HEK293 (cell line): Measurements from ENCODE around the gene DAZAP1.
A peak's percentile ranks its signal among the peaks of the same experiment; 100 is the strongest.

Experiments
- CTCF ChIA-PET: fragments of 350-600 bp; formaldehyde crosslinking; extraction: SDS; loops from one replicate; lab custom pipeline; 2021; ENCODE audit warnings: antibody characterized with exemption; lab: Yijun Ruan, JAX
- POLR2A ChIA-PET: fragments of 300-600 bp; formaldehyde crosslinking; extraction: SDS; loops from one replicate; lab custom pipeline; 2020; ENCODE audit warnings: antibody characterized with exemption, inconsistent platforms; lab: Yijun Ruan, JAX
- H3K27ac ChIP-seq: fragments of 200-500 bp; sonication (Bioruptor generic); 2 replicates; pipeline ENCODE4 v1.5.1; 2014; ENCODE audit warnings: low read depth, low read length, control low read depth, inconsistent platforms; ENCODE audit errors: extremely low read depth
- H3K36me3 ChIP-seq, 2 experiments: fragments of 200-500 bp in 1 of 2; sonication (Bioruptor generic) in 1 of 2; 1 replicate in 1 of 2; 2 replicates in 1 of 2; pipeline ENCODE4 v1.5.1; 2014 to 2017; ENCODE audit warnings: inconsistent platforms in 2 of 2, low read length in 2 of 2; ENCODE audit not compliant: control insufficient read depth in 2 of 2, insufficient read depth in 1 of 2
- H3K4me1 ChIP-seq: fragments of 200-500 bp; sonication (Bioruptor generic); 2 replicates; pipeline ENCODE4 v1.5.1; 2014; ENCODE audit warnings: mild to moderate bottlenecking, low read length, inconsistent platforms; ENCODE audit not compliant: control insufficient read depth, insufficient read depth
- H3K4me3 ChIP-seq: 2 replicates; pipeline ENCODE4 v1.5.1; 2011; ENCODE audit warnings: low read depth, mild to moderate bottlenecking, control low read depth, low read length, moderate library complexity
- H3K9me3 ChIP-seq: fragments of 200-500 bp; sonication (Bioruptor generic); 2 replicates; pipeline ENCODE4 v1.5.1; 2014; ENCODE audit warnings: low read depth, low read length, inconsistent platforms; ENCODE audit not compliant: control insufficient read depth, insufficient read depth
- ATF2 ChIP-seq: fragments of 450-650 bp; formaldehyde crosslinking; IDR thresholded peaks from 2 replicates; pipeline ENCODE4 v1.5.1; 2016; ENCODE audit warnings: missing biosample characterization, missing genetic modification characterization, low read depth
- HOXC10 ChIP-seq: sonication (generic); formaldehyde crosslinking; IDR thresholded peaks from 2 replicates; pipeline ENCODE4 v1.8.1; 2023; ENCODE audit warnings: mild to moderate bottlenecking, missing genetic modification reagents
- KLF8 ChIP-seq: fragments of 450-650 bp; formaldehyde crosslinking; IDR thresholded peaks from 2 replicates; pipeline ENCODE4 v1.5.1; 2016; ENCODE audit warnings: missing biosample characterization, missing genetic modification characterization
- MYNN ChIP-seq: fragments of 450-650 bp; formaldehyde crosslinking; IDR thresholded peaks from 2 replicates; pipeline ENCODE4 v1.5.1; 2016; ENCODE audit warnings: missing biosample characterization, missing genetic modification characterization, borderline replicate concordance
- OSR2 ChIP-seq: fragments of 450-650 bp; formaldehyde crosslinking; IDR thresholded peaks from 2 replicates; pipeline ENCODE4 v1.5.1; 2016; ENCODE audit warnings: missing biosample characterization, missing genetic modification characterization
- PATZ1 ChIP-seq: fragments of 450-650 bp; formaldehyde crosslinking; IDR thresholded peaks from 2 replicates; pipeline ENCODE4 v1.5.1; 2016; ENCODE audit warnings: missing biosample characterization, missing genetic modification characterization
- PRDM1 ChIP-seq: fragments of 450-650 bp; formaldehyde crosslinking; IDR thresholded peaks from 2 replicates; pipeline ENCODE4; 2016; ENCODE audit warnings: missing biosample characterization, missing genetic modification characterization
- PRDM10 ChIP-seq: fragments of 450-650 bp; formaldehyde crosslinking; IDR thresholded peaks from 2 replicates; pipeline ENCODE4 v1.5.1; 2016; ENCODE audit warnings: missing biosample characterization, missing genetic modification characterization
- SALL2 ChIP-seq: fragments of 450-650 bp; formaldehyde crosslinking; IDR thresholded peaks from 2 replicates; pipeline ENCODE4 v1.5.0; 2017; ENCODE audit warnings: missing biosample characterization, mild to moderate bottlenecking, missing genetic modification characterization, borderline replicate concordance
- SP2 ChIP-seq: fragments of 450-650 bp; formaldehyde crosslinking; IDR thresholded peaks from 2 replicates; pipeline ENCODE4 v1.5.1; 2016; ENCODE audit warnings: missing biosample characterization, missing genetic modification characterization
- YY1 ChIP-seq: fragments of 450-650 bp; formaldehyde crosslinking; IDR thresholded peaks from 2 replicates; pipeline ENCODE4 v1.5.1; 2018; ENCODE audit warnings: missing biosample characterization, missing genetic modification characterization
- ZFP37 ChIP-seq: fragments of 450-650 bp; formaldehyde crosslinking; IDR thresholded peaks from 2 replicates; pipeline ENCODE4 v1.5.1; 2016; ENCODE audit warnings: missing biosample characterization, missing genetic modification characterization
- ZNF292 ChIP-seq: fragments of 450-650 bp; formaldehyde crosslinking; IDR thresholded peaks from 2 replicates; pipeline ENCODE4 v1.5.1; 2016; ENCODE audit warnings: low read depth, missing biosample characterization, missing genetic modification characterization, borderline replicate concordance
- ZNF335 ChIP-seq: fragments of 450-650 bp; formaldehyde crosslinking; conservative IDR thresholded peaks from 2 replicates; pipeline ENCODE4 v1.5.1; 2016; ENCODE audit warnings: missing biosample characterization, missing genetic modification characterization
- ZNF514 ChIP-seq: fragments of 450-650 bp; formaldehyde crosslinking; IDR thresholded peaks from 2 replicates; pipeline ENCODE4 v1.5.1; 2016; ENCODE audit warnings: missing biosample characterization, missing genetic modification characterization

Gene DAZAP1

GRCh38 chr19:1424192-1424955 lies 17.0 kb downstream of the DAZAP1 start (continued):
- TF ChIP-seq PATZ1 (tag by site-specific recombination): 0 out of 2 replicates have a peak, but pooled peaks have one; percentile 25
- TF ChIP-seq YY1: no peak
- no peak for TF ChIP-seq MYNN (tag by site-specific recombination)
- TF ChIP-seq ZNF292 (tag by site-specific recombination): no peak
- TF ChIP-seq OSR2: no peak
- 0 out of 2 replicates have a peak, but pooled peaks have one; percentile 13 for TF ChIP-seq SP2 (tag by site-specific recombination)
- no peak for TF ChIP-seq ZFP37 (tag by site-specific recombination)
- TF ChIP-seq HOXC10: no peak

GRCh38 chr19:1425102-1425837 lies 17.9 kb downstream of the DAZAP1 start:
- H3K36me3 ChIP-seq: peaks cover 11 to 98% of the 10 kb centered on the region in 2 experiments

GRCh38 chr19:1425902-1426301 lies 18.5 kb downstream of the DAZAP1 start:
- no peaks in the 10 kb centered on the region for H3K4me1 ChIP-seq
- H3K9me3 ChIP-seq: no peaks in the 10 kb centered on the region
- ChIA-PET CTCF (interaction anchor here (0.7 kb wide), 1 partner anchor 11 kb away, joined by 4 read pairs; no protein-coding TSS in a partner anchor), POLR2A (interaction anchor here (0.6 kb wide), 1 partner anchor 9 kb away, joined by 4 read pairs; no protein-coding TSS in a partner anchor)
- no peak overlapping the region for H3K4me3 ChIP-seq
- peaks cover 15 to 94% of the 10 kb centered on the region in 2 experiments for H3K36me3 ChIP-seq
- H3K27ac ChIP-seq: no peak overlapping the region
- TF ChIP-seq PRDM10 (tag by site-specific recombination): peak; percentile 72
- TF ChIP-seq ATF2 (tag by site-specific recombination): no peak
- TF ChIP-seq SALL2 (tag by site-specific recombination): no peak
- no peak for TF ChIP-seq ZNF335 (tag by site-specific recombination)

More at GRCh38 chr19:1425102-1425837, 17.9 kb downstream of the DAZAP1 start:
- CTCF ChIA-PET: interaction anchor here (0.7 kb wide), 1 partner anchor 12 kb away, joined by 4 read pairs; no protein-coding TSS in a partner anchor
- Histone ChIP-seq H3K4me3 (no peak overlapping the region), H3K4me1 (no peaks in the 10 kb centered on the region), H3K9me3 (no peaks in the 10 kb centered on the region), H3K27ac (no peak overlapping the region)
- POLR2A ChIA-PET: interaction anchor here (0.6 to 1.1 kb wide), 2 partner anchors 8 kb away, joined by 3 to 4 read pairs; no protein-coding TSS in a partner anchor
- peak; percentile 57; the same call in 1 of the 2 replicates for TF ChIP-seq PRDM10 (tag by site-specific recombination)
- no peak for TF ChIP-seq ZNF514 (tag by site-specific recombination)
- no peak for TF ChIP-seq PRDM1
- TF ChIP-seq KLF8: 0 out of 2 replicates have a peak, but pooled peaks have one; percentile 4
